ENCODE measurements around the gene GPD1L.
A peak's percentile ranks its signal among the peaks of the same experiment; 100 is the strongest.
"Not testable (repeated sequence)": the region's sequence is repeated elsewhere in the genome, so short reads cannot be mapped to it uniquely, and the experiment has no call there.

GPD1L gene

DNA sequence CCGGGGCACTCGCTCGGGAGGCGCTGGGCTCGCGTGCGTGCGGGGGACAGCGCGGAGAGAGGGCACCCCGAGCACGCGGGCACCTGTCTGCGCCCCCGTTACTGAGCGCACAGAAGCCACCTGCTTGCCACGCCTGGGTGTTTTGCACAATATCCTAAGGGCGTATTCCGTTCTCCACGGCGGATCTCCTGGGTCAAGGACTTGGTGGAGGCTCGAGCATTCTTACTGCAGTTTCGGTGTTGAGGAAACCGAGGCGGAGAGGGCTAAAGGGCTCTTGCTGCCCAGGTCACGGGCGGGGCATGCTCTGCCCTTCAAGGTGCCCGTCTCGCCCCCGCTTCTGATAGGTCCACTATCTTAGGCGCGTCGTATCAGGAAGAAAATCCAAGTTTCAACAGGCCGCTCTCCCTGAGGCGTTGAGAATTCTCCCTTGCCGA lies 526 bp downstream of the GPD1L start:
- no peak for DNase-seq

DNA sequence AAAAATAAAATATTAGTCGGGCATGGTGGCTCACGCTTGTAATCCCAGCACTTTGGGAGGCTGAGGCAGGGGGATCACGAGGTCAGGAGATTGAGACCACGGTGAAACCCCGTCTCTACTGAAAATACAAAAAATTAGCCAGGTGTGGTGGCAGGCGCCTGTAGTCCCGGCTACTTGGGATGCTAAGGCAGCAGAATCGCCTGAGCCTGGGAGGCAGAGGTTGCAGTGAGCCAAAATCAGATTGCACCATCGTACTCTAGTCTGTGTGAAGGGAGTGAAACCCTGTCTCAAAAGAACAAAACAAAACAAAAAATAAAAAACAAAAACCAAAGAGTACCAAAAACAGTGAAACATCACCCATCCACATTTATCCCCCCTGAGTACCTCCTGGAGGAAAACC lies 1.8 kb downstream of the GPD1L start:
- DNase-seq, result not testable (repeated sequence)

GRCh38 chr3:32109256-32109655 lies 2.8 kb downstream of the GPD1L start:
- no peak for DNase-seq

DNA sequence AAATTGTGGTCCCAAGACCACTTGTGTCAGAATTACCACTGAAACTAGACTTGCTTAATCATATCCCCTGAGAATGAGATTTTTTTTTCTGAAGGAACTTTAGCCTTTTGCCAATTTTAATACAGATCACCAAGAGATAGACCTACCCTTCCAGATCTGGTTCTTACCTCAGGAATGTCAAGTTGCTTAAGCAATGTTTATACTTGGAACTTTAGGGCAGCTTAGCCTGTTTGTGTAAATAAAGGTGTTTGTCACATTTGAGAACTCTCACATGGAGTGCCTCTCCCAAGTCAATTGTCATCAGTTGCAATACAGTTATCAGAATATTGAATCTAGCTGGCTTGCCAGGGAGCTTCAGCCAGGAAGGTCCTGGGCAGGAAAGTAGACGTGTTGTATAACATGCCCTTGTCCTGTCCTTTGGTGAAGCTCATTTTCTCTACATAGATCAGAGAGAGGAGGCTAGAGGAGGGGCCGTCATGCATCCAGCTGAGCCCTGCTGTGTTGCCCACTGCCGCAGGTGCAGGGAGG lies 3.9 kb downstream of the GPD1L start:
- no peak for DNase-seq

- DNase-seq, result no peak
Observed at GRCh38 chr3:32111560-32111959, 5.1 kb downstream of the GPD1L start.

DNA sequence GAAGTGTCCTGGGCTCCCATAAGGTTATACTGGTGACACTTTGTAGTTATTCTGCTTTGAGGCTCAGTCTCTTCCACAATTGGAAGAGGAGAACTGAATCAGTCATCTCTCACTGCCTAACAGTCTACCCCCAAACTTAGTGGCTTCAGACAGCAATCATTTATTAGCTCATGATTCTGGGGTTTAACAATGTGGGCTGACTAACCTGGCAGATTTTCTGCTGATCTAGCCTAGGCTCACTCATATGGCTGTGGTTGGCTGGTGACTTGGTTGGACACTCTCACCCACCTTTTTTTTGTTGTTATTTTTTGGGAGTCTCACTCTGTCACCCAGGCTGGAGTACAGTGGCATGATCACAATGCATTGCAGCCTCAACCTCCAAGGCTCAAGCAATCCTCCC lies 7.1 kb downstream of the GPD1L start:
- peak in 1 of 5 donors; percentile 18 for DNase-seq

GRCh38 chr3:32113981-32114545 lies 7.6 kb downstream of the GPD1L start:
- DNase-seq, result no peak

- DNase-seq, result peak; percentile 36 to 91 (median 56)
Observed at GRCh38 chr3:32114546-32115386, 8.3 kb downstream of the GPD1L start.

- DNase-seq, result no peak
Observed at GRCh38 chr3:32117320-32117719, 10.9 kb downstream of the GPD1L start.

DNA sequence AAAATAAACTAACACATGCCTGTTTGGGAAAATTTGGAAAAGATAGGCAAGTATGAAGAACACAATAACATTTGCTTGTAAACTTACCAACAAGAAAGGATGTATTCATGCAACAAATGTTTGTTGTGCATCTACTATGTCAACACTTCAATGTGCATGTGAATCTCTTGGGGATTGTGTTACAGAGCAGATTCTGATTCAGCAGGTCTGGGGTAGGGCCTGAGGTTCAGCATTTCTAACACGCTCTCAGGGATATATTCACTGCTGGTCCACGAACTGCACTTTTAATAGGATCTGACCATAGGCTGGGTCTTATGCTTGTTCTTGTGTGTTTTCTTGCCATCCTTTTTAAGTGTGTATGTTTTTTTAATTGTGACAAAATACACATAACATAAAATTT lies 11.8 kb downstream of the GPD1L start:
- DNase-seq, result no peak

DNA sequence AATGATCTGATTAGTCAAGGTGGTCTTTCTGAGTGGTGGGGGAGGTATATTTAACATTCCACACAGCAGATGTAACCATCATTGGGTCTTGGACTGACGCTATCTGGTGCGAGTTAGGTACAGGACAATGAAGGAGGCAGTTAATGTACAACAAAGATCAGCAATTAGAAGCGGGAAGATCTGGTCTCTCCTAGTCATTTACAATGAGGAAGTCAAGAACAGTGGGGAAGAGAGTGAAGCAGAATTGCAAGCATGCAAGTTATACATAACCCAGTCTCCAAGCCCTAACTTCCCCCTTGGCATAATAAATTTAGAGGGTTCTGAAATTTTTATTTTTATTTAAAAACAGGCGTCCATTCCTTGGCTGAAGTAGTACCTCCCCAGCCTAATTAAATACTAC lies 14.1 kb downstream of the GPD1L start:
- DNase-seq, result no peak

- DNase-seq, result no peak
Observed at GRCh38 chr3:32121137-32121536, 14.7 kb downstream of the GPD1L start.

DNA sequence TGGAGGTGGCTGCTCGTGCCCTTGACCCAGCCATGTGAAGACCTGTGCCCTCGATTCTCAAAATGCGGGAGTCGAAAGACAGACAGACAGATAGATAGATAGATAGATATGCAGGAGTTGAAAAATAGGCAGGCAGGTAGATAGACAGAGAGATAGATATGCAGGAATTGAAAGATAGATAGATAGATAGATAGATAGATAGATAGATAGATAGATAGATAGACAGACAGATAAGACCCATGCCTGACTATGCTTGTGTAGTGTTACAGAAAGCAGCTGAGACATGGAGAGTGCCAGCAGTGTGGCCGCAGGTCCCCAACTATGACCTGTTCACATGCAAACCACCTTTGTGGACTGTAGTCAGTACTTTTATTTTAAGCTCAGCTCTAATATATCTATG lies 17.2 kb downstream of the GPD1L start:
- DNase-seq, result no peak

DNA sequence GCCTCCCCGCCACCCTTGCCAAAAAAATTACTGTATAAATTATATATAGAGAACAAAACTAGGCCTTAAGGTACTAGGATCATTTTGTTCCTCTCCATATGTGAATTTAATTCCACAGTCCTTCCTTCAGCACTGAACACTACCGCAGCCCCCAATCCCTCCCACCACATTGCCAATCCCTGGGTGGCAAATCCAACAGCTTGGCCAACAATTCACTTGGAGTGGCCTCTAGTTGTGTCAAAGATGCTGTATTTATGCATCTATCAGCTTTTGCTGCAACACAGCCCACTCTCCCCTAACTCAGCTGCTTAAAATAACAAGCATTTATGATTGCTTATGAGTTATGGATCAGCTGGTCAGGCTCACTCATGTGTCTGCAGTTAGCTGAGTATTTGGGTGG lies 18.6 kb downstream of the GPD1L start:
- DNase-seq, result no peak

DNA sequence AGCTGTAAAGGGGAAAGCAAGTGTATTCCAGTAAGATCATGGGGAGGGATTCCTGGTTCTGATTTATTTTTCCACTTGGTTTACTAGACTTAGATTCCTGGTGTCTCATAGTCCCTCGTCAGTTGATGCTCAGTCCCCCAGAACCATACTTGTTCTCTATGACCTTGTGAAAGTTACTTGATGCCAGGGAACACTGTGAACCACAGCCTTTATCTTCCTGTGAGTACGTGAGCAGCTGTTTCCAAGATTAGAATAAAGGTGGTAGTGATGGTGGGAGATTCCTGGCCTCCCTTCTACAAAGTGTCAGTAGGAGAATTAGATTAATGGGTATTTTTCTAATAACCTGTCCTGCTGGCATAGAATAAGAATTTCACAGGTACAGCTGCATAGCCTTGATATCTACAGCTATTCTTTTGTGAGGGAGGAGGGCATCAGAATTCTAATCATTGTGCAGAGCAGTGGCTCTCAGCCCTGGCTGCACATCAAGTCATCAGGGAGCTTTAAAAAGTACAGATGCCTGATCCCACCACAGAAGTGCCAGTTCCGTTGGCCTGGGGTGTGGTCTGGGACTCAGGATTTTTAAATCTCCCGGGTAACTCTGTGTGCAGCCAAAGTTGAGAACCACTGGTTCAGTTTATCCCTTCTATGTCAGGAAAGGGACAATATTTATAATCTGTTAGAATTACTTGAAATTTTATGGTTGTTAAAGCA lies 20.0 kb downstream of the GPD1L start:
- DNase-seq, result no peak

- no peak for DNase-seq
Observed at GRCh38 chr3:32127219-32127826, 20.9 kb downstream of the GPD1L start.

GRCh38 chr3:32128936-32129335 lies 22.5 kb downstream of the GPD1L start:
- DNase-seq, result no peak

GRCh38 chr3:32129832-32130231 lies 23.4 kb downstream of the GPD1L start:
- DNase-seq, result no peak

DNA sequence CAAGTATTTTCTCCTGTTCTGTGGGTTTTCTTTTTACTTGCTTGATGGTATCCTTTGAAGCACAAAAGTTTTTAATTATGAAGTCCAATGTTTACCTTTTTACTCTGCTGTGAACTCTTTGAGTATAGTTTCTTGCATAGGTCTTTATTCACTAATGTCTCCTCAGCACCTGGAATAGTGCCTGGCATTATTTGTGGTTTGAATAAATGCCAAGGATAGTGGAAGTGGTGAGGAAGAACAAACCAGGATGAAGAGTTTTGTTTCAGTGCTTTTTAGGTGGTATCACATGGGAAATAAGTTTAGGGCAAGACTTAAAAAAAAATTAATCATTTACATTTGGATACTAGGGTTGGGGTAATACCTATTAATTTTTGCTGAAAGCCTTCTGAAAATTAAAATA lies 25.7 kb downstream of the GPD1L start:
- no peak for DNase-seq

GRCh38 chr3:32132706-32133105 lies 26.3 kb downstream of the GPD1L start:
- DNase-seq, result no peak

GRCh38 chr3:32136703-32137102 lies 30.3 kb downstream of the GPD1L start:
- DNase-seq, result no peak

- no peak for DNase-seq
Observed at GRCh38 chr3:32137870-32138269, 31.4 kb downstream of the GPD1L start.

- no peak for DNase-seq
Observed at GRCh38 chr3:32138545-32139104, 32.2 kb downstream of the GPD1L start.
